Smooth muscle cell (in vitro differentiated cells): ENCODE data around the gene RAC2. TPM values are rescaled to one million over a fixed set of nuclear protein-coding genes. Genes with fewer than 3 reads are reported as not detected.

Experiments used
- DNase-seq: peaks from one replicate; lab custom pipeline; 2025; ENCODE audit not compliant: unreplicated experiment; lab: John Stamatoyannopoulos, UW
- H2AFZ ChIP-seq: fragments of 200-600 bp; sonication (generic); 2 replicates; pipeline ENCODE4 v1.6.0; 2016; ENCODE audit warnings: antibody characterized with exemption, low read depth, mild to moderate bottlenecking
- H3F3A ChIP-seq: fragments of 200-600 bp; sonication (generic); 2 replicates; pipeline ENCODE4 v1.6.0; 2017; ENCODE audit warnings: antibody characterized with exemption, low read depth
- H3K27ac ChIP-seq: fragments of 200-600 bp; sonication (generic); 2 replicates; pipeline ENCODE4 v1.5.1; 2016; ENCODE audit warnings: low read depth, mild to moderate bottlenecking
- H3K27me3 ChIP-seq: fragments of 200-600 bp; sonication (generic); 2 replicates; pipeline ENCODE4 v1.6.1; 2016; ENCODE audit warnings: low read depth, mild to moderate bottlenecking
- H3K36me3 ChIP-seq: fragments of 200-600 bp; sonication (generic); 2 replicates; pipeline ENCODE4 v1.5.1; 2016; ENCODE audit warnings: low read depth
- H3K4me1 ChIP-seq: fragments of 200-600 bp; sonication (generic); 2 replicates; pipeline ENCODE4 v1.5.1; 2016; ENCODE audit warnings: low read depth
- H3K4me2 ChIP-seq: fragments of 200-600 bp; sonication (generic); 2 replicates; pipeline ENCODE4 v1.6.0; 2016; ENCODE audit warnings: mild to moderate bottlenecking
- H3K4me3 ChIP-seq: fragments of 200-600 bp; sonication (generic); 2 replicates; pipeline ENCODE4 v1.5.1; 2016; ENCODE audit warnings: mild to moderate bottlenecking
- H3K79me2 ChIP-seq: fragments of 200-600 bp; sonication (generic); 2 replicates; pipeline ENCODE4 v1.6.0; 2016; ENCODE audit warnings: low read depth, mild to moderate bottlenecking
- H3K9ac ChIP-seq: fragments of 200-600 bp; sonication (generic); 2 replicates; pipeline ENCODE4 v1.6.0; 2016; ENCODE audit warnings: low read depth
- H3K9me3 ChIP-seq: fragments of 200-600 bp; sonication (generic); replicated peaks from 2 replicates; pipeline ENCODE4 v1.5.1; 2016; ENCODE audit warnings: low read depth
- H4K20me1 ChIP-seq: fragments of 200-600 bp; sonication (generic); 2 replicates; pipeline ENCODE4 v1.6.0; 2016; ENCODE audit warnings: low read depth
- CTCF ChIP-seq: fragments of 200-600 bp; sonication (generic); IDR thresholded peaks from 2 replicates; pipeline ENCODE4 v1.5.1; 2017; ENCODE audit warnings: borderline replicate concordance, mild to moderate bottlenecking, antibody characterized with exemption; ENCODE audit not compliant: insufficient read depth, poor library complexity, severe bottlenecking
- WGBS: methylation state at CpG from one replicate; pipeline ENCODE4 v1.1.7; 2016; ENCODE audit warnings: low lambda C conversion rate; 5-methylcytosine and 5-hydroxymethylcytosine counted together
- polyA plus RNA-seq: library from polyadenylated mRNA; unstranded; fragments of >200 nt; fragmentation: Nextera tagmentation; extraction: Ambion mirVana; gene quantifications from 2 replicates; pipeline ENCODE4 v1.2.1, GENCODE V29; 2016
- total RNA-seq: library from RNA; depleted of rRNA; stranded (reverse); fragments of >200 nt; gene quantifications from 2 replicates; pipeline ENCODE4 v1.2.3, GENCODE V29; 2014

RAC2 gene
- total and polyA plus RNA-seq, 2 experiments from 2014 or later, result 3.6 to 4.0 TPM

GRCh38 chr22:37212174-37212906 lies 31.7 kb downstream of the RAC2 start, which contains the start of gene SSTR3:
SSTR3 (minus strand) TSS chr22:37212477; CDS start chr22:37207803, 4,674 bp downstream.
- no peak within 1 kb of the TSS for H2AFZ ChIP-seq
- H4K20me1 ChIP-seq, result no peaks in the 10 kb centered on the region

GRCh38 chr22:37211866-37212173 lies 32.2 kb downstream of the RAC2 start:
- Histone ChIP-seq H3K79me2 (no peaks in the 10 kb centered on the region), H3K4me2 (no peak overlapping the region), H3K4me3 (no peak overlapping the region), H3K9me3 (no peaks in the 10 kb centered on the region), H2AFZ (no peak overlapping the region), H3K27me3 (no peaks in the 10 kb centered on the region), H3K36me3 (no peaks in the 10 kb centered on the region), H3F3A (no peaks in the 10 kb centered on the region), H3K4me1 (no peaks in the 10 kb centered on the region), H3K27ac (no peak overlapping the region), H3K9ac (no peak overlapping the region), H4K20me1 (no peaks in the 10 kb centered on the region)
- DNase-seq, result no peak
- 91% methylated on average over 6 of the region's 6 CpGs for WGBS
- TF ChIP-seq CTCF, result no peak

More at GRCh38 chr22:37212174-37212906, 31.7 kb downstream of the RAC2 start, which contains the start of gene SSTR3:
- Histone ChIP-seq H3K9ac (no peak within 1 kb of the TSS), H3K27me3 (no peaks in the 10 kb centered on the region), H3K4me2 (no peak within 1 kb of the TSS), H3F3A (no peaks in the 10 kb centered on the region), H3K9me3 (no peaks in the 10 kb centered on the region), H3K36me3 (no peaks in the 10 kb centered on the region), H3K79me2 (no peaks in the 10 kb centered on the region), H3K4me3 (no peak within 1 kb of the TSS), H3K4me1 (no peaks in the 10 kb centered on the region), H3K27ac (no peak within 1 kb of the TSS)
- no peak for DNase-seq
- no peak for TF ChIP-seq CTCF
- 52% methylated on average over 15 of the region's 23 CpGs for WGBS

GRCh38 chr22:37211075-37211865 lies 32.8 kb downstream of the RAC2 start:
- Histone ChIP-seq H3F3A (no peaks in the 10 kb centered on the region), H3K27me3 (no peaks in the 10 kb centered on the region), H3K9ac (no peak overlapping the region), H3K9me3 (no peaks in the 10 kb centered on the region), H3K27ac (no peak overlapping the region), H3K4me1 (no peaks in the 10 kb centered on the region), H3K79me2 (no peaks in the 10 kb centered on the region), H3K4me2 (no peak overlapping the region), H3K36me3 (no peaks in the 10 kb centered on the region), H2AFZ (no peak overlapping the region), H4K20me1 (no peaks in the 10 kb centered on the region), H3K4me3 (no peak overlapping the region)
- WGBS, result 91% methylated on average over 22 of the region's 24 CpGs
- DNase-seq, result no peak
- TF ChIP-seq CTCF, result no peak
